NCI-H345 (cell line): ENCODE data around the gene TCTA.
A peak's percentile ranks its signal among the peaks of the same experiment; 100 is the strongest.
"Not testable (repeated sequence)": the region's sequence is repeated elsewhere in the genome, so short reads cannot be mapped to it uniquely, and the experiment has no call there.

Experiments
- DNase-seq: peaks from one replicate; lab custom pipeline; 2025; lab: John Stamatoyannopoulos, UW

TCTA gene, protein sequence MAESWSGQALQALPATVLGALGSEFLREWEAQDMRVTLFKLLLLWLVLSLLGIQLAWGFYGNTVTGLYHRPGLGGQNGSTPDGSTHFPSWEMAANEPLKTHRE

DNA sequence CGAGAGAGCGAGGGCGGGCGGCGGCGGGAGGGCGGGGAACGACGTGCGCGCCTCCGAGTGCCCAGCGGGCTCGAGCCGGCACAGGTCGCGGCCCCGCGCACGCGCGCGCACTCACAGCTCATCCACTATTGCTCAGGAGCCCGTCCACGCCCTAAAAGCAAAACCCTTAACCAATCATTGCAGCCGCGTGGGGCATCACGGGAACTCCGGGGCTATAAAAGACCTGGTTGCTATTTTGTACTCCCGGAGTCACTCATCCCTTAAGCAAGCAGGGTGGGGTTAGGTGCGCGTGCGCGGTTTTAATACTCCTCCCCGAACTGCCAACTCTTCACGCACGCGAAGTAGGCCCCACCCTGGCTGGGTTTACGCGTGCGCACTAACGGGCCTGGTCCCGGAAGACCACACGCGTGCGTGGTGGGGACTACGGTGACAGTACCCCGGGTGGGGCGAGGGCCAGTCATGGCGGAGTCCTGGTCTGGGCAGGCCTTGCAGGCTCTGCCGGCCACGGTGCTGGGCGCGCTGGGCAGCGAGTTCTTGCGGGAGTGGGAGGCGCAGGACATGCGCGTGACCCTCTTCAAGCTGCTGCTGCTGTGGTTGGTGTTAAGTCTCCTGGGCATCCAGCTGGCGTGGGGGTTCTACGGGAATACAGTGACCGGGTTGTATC, at the start of gene TCTA, which contains the start of gene RHOA:
TCTA (plus strand) TSS at position 456 of the 664 bp plus-strand sequence; CDS start at position 460, 4 bp downstream.
RHOA (minus strand) TSS at position 9 of the 664 bp plus-strand sequence. CDS start 36,387 bp downstream, outside the sequence.
- peak; percentile 98 for DNase-seq

DNA sequence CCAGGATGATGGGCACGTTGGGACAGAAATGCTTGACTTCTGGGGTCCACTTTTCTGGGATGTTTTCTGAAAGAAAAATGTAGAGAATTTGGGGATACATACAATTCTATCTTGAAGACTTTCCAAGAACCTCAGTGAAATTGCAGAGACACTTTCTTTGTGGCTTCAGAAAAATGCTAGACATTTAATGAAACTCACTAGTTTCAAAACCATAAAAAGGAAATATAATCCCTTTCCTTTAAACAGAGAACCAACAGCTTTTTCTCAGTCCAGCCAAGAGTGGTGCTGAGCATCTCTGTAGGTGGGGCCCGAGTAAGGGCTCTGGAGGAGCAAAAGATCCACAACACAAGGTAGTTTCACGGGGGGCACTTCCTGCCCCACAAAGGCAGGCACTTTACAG, 49.7 kb upstream of the TCTA start:
- DNase-seq: no peak

DNA sequence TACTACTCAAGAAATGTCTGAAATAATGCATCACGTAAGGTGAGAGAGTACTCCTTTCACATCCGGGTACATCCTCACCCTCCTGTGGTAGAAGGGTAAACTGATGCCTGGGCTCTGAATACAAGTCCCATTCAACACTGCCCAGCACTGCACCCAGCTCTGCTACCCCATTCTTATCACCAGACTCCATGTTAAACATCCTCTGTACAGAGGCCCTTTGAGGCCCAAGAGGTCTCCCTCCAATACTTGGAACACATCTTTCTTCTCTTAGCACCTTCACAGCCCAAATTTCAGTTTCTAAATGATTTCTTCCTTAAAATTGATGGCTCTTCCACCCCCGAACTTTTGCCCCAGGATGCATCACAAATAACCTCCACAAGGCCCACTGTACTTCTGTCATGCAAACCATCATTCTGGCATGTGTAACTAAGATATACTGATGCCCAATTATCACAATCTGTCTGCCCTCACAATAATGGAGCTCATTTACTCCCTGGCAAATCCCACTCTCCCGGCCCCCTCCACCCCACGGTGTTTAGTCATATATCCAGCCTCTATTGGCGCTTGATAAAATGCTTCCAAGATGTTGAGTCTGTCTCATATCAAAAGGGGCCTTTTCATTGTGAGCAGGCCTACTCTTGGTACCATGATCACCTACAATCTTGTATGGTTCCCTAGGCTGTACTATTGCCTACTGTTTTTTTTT, 41.5 kb upstream of the TCTA start:
- no peak for DNase-seq

DNA sequence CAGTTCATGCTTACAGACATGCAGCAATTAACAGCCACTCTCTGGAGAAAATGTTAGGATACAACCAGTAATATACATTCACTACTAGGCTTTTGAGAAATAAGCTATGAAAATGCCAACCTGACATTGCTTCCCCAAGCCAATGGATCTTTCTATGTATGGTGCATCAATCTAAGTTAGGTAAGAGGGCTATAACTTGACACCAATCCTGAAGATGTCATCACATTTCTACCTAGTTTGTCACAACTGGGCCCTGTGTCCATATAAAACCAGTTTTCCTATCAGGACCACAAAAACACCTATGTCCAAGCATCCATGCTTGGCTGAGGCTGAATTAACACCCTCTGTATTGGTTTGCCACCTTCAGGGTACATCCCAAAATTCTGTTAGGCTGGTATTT, 40.3 kb upstream of the TCTA start:
- no peak for DNase-seq

DNA sequence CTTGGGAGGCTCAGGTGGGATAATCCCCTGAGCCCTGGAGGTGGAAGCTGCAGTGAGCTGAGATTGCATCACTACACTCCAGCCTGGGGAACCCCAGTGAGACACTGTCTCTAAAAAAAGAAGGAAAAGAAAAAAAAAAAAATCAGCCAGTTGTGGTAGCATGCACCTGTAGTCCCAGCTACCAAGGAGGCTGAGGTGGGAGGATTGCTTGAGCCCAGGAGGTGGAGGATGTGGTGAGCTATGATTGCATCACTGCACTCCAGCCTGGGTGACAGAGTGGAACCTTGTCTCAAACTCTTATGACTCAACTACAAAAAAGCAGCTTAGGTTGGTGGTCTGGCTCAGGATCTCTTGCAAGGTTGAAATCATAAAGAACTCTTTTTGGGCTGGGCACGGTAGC, 34.7 kb upstream of the TCTA start:
- DNase-seq: no peak

DNA sequence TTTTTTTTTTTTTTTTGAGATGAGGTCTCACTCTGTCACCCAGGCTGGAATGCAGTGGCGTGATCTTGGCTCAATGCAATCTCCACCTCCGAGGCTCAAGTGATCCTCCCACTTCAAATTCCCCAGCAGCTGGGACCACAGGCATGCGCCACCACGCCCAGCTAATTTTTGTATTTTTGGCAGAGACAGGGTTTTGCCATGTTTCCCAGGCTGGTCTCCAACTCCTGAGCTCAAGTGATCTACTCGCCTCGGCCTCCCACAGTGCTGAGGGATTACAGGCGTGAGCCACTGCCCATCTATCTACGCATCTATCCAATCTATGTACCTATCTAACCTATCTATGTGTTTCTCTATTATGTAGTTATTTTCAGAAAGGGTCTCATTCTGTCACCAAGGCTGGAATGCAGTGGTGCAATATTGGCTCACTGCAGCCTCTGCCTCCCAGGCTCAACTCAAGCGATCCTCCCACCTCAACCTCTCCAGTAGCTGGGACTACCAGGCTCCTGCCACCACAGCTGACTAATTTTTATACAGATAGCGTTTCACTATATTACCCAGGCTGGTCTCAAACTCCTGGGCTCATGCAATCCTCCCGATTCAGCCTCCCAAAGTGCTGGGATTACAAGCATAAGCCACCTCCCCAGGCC, 33.9 kb upstream of the TCTA start:
- DNase-seq: no peak

DNA sequence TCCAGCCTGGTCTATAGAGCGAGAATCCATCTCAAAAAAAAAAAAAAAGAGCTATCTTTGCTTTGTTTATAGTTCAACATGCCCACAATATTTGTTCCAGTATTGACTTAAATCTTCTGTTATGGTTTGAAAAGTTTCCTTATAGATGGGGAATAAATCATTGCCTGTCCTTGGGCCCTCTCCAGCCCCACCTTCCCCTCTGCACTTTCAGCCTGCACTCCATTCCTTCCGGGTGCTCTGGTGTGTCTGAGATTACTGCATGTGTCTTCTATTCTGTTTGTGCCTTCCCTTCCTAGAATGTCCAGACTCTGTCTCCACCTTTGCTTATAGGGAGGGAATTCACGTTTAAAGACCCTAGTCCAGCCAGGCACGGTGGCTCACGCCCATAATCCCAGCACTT, 28.8 kb upstream of the TCTA start:
- DNase-seq: no peak

DNA sequence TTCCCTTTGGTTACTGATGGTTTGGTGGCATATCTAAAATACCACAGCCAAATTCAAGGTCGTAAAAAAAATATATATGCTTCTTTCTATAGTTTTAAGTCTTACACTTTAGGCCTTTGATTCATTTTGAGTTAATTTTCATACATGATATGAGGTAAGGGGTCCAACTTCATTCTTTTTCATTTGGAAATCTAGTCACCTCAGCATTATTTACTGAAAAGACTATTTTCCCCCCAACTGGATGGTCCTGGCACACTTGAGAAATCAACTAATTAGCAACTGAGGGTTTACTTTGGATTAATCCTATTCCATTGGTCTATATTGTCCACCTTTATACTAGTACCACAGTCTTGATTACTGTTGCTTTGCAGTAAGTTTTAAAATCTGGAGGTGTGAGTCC, 26.6 kb upstream of the TCTA start:
- DNase-seq: no peak

DNA sequence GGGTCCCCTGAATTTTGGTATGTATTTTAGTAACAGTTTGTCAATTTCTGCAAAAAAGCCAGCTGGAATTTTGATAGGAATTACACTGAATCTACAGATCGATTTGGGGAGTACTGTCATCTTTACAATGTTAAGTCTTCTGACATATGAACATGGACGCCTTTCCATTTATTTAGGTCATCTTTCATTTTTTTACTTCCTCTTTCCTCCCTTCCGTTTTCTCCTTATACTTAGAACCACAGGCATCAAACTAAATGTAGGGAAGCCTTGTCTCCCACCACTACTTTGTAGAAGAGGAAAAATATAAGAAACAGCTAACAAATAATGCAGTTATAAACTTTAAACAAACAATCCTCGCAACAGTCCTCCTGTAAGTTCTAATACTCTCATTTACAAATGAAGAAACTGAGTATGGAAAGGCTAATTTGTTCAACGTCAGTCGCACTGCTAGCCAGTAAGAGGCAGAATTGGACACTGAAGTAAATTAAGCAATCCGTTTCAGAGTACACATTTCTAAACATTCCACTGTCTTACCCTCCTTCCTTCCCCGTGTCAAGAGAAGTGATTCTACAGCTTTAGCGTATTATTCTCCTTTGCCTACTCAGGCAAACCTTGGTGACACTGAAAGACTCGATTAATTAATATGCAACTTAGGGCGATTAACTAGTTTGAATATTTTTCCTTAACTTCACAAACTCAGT, 26.0 kb upstream of the TCTA start:
- DNase-seq: no peak

DNA sequence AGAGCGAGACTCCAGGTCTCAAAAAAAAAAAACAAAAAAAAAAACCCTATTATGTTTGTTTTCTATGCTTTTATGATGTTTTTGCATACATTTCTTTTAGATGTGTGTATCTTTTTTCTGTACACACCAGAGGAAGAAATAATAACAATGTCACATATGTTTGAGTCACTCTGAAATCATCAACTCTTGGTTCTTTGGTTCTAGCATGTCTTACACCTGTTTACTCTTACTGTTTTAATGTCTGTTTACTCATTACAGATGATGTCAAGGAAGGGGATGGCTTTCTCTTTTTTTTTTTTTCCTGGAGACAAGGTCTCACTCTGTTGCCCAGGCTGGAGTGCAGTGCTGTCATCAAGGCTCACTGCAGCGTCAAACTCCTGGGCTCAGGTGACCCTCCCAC, 24.5 kb upstream of the TCTA start:
- no peak for DNase-seq

DNA sequence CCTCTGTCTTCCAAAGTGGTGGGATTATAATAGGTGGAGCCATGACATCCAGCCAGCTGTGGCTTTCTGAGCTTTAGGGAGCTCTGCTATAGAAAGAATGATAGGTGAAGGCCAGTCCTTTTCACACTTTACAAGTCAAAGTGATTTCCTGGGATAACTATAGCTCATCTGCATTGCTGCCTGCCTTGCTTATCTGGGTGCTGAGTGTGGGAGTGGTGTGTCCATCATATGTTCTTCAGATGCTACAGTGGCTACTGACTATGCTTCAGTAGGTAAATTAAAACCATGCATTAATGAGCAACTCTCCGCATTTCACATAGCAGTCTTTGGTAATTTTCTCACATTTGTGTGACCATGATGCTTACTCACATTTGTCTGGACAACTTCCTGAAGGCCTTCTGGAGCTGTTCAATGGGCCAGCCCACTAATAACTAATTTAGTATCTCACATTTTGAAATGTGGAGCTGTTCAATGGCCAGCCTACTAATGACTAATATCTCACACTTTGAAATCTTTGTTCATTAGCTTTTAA, 23.9 kb upstream of the TCTA start:
- DNase-seq: no peak

DNA sequence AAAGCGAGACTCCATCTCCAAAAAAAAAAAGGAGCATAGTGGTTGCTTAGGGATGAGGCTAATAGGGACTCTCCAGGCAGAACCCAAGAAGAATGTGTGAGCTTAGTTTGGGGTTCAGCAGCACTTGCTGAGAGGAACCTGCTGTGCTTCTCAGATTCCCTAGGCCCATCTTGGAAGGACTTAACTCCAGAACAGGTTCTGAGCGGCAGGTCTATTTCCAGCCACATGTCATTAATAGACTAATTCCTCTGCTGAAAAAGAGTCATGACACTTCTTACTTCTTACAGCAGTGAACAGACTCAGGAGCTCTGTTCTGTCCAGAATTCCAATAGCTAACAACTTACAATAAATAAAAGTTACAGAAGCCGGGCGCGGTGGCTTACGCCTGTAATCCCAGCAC, 22.9 kb upstream of the TCTA start:
- DNase-seq: no peak

DNA sequence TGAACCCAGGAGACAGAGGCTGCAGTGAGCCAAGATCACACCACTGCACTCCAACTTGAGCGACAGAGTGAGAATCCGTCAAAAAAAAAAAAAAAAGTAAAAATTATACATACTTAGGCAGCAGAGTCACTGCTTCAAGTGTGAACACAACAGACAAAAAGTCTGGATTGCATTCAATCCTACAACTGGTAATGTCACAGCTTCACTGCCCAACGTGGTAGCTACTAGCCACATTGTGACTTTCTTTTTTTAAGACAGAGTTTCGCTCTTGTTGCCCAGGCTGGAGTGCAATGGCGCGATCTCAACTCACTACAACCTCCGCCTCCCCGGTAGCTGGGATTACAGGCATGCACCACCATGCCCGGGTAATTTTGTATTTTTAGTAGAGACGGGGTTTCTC, 20.9 kb upstream of the TCTA start:
- DNase-seq: not testable (repeated sequence)

DNA sequence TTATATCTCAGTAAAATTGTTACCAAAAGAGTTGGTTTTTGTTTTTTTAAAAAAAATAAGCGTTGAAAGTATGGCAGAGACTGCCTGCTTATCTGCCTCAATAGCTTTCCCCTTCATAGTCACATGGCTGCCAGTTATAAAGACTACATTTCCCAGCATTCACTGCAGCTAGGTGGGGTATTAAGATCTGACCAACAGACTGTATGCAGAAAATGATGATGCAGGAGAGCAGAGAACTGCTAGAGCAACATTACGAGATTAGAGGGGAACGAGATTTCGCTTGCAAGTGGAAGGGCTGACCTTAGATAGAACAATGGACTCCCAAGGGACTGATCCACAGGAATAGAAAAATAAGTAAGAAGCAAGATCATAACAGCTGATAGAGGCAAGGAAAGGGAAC, 14.8 kb upstream of the TCTA start:
- no peak for DNase-seq

DNA sequence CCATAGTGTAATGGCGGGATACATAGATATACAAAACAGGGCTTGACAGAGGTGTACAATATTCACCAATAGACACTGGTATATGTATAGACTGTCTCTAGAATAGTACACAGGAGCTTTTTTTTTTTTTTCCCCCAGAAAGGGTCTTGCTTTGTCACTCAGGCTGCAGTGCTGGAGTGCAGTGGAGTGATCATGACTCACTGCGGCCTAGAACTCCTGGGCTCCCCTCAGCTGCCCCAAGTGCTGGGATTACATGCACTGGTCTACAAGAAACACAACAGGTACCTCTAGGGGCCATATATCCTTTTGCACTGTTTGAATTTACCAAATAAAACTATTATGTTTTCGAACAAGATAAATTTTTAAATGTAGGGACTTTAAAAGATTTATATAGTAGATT, 12.8 kb upstream of the TCTA start:
- DNase-seq: no peak

DNA sequence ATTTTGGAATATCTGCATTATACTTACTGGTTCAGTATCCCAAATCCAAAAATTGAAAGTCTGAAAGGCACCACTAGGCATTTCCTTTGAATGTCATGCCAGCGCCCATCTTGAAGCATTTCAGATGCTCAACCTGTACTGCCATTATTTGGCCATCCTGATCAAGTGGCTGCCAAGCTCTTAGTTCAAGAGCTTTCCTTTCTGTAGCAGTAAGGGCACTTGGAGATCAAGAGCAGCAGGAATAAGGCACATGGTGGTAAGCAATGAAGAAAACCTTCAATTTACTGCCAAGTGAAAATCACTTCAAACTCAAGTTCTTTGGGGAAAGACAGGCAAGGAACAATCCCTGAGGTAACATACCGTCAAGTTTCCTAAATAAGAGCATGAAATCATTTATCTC, 10.5 kb upstream of the TCTA start:
- DNase-seq: no peak

DNA sequence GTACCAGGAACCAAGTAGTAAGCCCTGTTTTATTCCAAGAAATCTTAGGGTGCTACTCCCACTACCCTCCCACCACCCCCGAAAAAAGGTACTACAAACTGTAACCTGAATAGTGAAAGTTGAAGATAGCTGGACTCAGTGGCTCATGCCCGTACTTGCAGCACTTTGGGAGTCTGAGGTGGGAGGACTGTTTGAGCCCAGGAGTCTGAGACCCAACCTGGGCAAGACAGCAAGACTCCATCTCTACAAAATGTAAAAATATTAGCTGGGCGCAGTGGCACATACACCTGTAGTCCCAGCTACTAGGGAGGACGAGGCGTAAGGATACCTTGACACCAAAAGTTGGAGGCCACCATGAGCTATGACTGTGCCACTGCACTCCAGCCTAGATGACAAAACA, 8.3 kb upstream of the TCTA start:
- no peak for DNase-seq

DNA sequence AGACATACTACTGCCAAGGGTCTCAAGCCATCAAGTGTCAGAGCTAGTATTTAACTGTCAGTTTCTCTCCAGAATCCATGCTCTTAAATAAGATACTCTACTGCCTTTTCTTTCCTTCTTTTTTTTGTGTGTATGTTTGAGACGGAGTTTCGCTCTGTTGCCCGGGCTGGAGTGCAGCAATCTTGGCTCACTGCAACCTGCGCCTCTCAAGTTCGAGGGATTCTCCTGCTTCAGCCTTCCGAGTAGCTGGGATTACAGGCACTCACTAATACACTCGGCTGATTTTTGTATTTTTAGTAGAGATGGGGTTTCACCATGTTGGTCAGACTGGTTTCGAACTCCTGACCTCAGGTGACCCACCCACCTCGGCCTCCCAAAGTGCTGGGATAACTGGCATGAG, 6.7 kb upstream of the TCTA start:
- not testable (repeated sequence) for DNase-seq

DNA sequence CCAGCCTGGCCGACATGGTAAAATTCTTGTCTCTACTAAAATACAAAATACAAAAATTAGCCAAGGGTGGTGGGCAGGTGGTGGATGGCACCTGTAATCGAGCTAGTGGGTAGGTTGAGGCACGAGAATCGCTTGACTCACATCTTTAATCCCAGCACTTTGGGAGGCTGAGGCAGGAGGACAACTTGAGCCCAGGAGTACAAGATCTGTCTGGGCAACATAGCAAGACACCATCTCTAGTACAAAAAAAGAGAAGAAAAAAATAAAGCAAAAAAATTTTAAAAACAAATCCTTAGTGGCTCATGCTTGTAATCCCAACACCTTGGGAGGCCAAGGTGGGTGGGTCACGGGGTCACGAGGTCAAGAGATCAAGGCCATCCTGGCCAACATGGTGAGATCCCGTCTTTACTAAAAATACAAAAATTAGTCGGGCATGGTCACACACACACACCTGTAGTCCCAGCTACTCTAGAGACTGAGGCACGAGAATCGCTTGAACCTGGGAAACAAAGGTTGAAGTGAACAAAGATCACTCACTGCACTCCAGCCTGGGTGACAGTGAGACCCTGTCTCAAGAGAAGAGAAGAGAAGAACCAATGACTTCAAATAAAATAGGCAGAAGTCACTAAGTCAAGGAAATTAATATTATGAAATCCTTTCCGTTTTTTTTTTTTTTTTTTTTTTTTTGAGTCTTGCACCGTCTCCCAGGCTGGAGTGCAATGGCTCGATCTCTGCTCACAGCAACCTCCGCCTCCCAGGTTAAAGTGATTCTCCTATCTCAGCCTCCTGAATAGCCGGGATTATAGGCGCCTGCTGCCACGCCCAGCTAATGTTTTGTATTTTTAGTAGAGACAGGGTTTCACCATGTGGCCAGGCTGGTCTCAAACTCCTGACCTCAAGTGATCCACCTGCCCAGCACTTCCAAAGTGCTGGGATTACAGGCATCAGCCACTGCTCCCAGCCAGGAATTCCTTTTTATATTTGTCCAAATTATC, 5.4 kb upstream of the TCTA start:
- DNase-seq: no peak

DNA sequence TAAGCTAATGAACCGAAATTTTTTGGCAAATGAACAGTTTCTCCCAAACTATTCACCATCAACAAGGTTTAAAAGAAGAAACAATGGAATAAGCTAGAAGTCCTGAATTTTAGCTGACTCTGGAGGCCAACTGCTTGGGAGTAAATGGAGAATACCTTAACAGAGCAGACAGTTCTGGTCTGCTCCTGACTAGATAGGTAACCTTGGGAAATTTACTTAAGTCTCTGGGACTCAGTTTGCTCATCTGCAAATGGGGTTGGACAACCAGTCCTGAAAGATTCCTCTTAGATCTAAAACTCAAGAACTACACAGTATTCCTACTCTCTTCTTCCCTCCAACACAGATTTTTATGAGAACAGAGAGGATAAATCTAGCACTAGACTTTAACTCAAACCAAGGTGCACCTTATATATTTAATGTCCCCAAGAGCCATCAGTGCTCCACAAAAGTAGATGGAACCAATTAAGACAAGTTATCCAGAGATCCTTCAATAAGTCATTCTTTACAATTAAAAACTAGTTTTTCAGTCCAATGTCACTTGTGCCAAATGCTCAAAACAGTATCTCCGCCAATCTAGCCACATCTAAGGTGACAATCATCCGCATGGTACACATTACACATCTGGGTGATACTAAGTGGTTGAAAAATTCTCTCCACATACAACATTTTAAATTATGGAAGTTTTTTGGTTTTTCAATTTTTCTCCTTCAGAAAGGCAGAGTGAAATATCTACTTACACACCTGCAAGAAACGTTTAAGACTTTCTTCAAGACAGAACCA, 2.0 kb upstream of the TCTA start:
- DNase-seq: no peak
